Osteocyte (in vitro differentiated cells): Measurements from ENCODE around the gene EBP. TPM values are rescaled to one million over a fixed set of nuclear protein-coding genes. Genes with fewer than 3 reads are reported as not detected.

Experiments
- DNase-seq: peaks from one replicate; pipeline ENCODE4 v3.0.0; 2021; ENCODE audit warnings: mixed read lengths; ENCODE audit not compliant: unreplicated experiment; ENCODE audit errors: extremely low spot score
- H3K27ac Mint-ChIP-seq: one replicate; pipeline ENCODE4 v1.8.0; 2021; ENCODE audit warnings: mild to moderate bottlenecking, mixed read lengths; ENCODE audit not compliant: unreplicated experiment
- H3K27me3 Mint-ChIP-seq: one replicate; pipeline ENCODE4 v1.8.0; 2021; ENCODE audit warnings: mixed read lengths; ENCODE audit not compliant: unreplicated experiment
- H3K36me3 Mint-ChIP-seq: one replicate; pipeline ENCODE4 v1.8.0; 2021; ENCODE audit warnings: mixed read lengths; ENCODE audit not compliant: unreplicated experiment
- H3K4me1 Mint-ChIP-seq: one replicate; pipeline ENCODE4 v1.8.0; 2021; ENCODE audit warnings: mixed read lengths; ENCODE audit not compliant: unreplicated experiment
- H3K4me3 Mint-ChIP-seq: one replicate; pipeline ENCODE4 v1.8.0; 2021; ENCODE audit warnings: mild to moderate bottlenecking, moderate library complexity, mixed read lengths; ENCODE audit not compliant: unreplicated experiment
- H3K9me3 Mint-ChIP-seq: one replicate; pipeline ENCODE4 v1.8.0; 2021; ENCODE audit warnings: mixed read lengths; ENCODE audit not compliant: unreplicated experiment
- long read RNA-seq: library from polyadenylated mRNA; unstranded; transcript quantifications from one replicate; pipeline ENCODE4 v2.0.0, GENCODE V29; 2021
- total RNA-seq: library from RNA; stranded (reverse); gene quantifications from 2 replicates; pipeline ENCODE4 v1.2.1, GENCODE V29; 2021
- TF ChIP-seq, protein P1 (sequence below): fragments of 200-600 bp; sonication (generic); IDR thresholded peaks from 2 replicates; pipeline ENCODE4 v1.5.0; 2021; ENCODE audit warnings: antibody characterized with exemption, mild to moderate bottlenecking, moderate library complexity

The EBP gene
- total RNA-seq, result 39.3 and 42.5 TPM in 2 replicates
- long read RNA-seq, transcript EBP-205 (5 exons, 1,775 nt), result major isoform, 70 of 84 reads
- long read RNA-seq, partial matches to known transcripts, result 10 of 84 reads
- long read RNA-seq, other reads (novel, unspliced or antisense), result 4 of 84 reads

DNA sequence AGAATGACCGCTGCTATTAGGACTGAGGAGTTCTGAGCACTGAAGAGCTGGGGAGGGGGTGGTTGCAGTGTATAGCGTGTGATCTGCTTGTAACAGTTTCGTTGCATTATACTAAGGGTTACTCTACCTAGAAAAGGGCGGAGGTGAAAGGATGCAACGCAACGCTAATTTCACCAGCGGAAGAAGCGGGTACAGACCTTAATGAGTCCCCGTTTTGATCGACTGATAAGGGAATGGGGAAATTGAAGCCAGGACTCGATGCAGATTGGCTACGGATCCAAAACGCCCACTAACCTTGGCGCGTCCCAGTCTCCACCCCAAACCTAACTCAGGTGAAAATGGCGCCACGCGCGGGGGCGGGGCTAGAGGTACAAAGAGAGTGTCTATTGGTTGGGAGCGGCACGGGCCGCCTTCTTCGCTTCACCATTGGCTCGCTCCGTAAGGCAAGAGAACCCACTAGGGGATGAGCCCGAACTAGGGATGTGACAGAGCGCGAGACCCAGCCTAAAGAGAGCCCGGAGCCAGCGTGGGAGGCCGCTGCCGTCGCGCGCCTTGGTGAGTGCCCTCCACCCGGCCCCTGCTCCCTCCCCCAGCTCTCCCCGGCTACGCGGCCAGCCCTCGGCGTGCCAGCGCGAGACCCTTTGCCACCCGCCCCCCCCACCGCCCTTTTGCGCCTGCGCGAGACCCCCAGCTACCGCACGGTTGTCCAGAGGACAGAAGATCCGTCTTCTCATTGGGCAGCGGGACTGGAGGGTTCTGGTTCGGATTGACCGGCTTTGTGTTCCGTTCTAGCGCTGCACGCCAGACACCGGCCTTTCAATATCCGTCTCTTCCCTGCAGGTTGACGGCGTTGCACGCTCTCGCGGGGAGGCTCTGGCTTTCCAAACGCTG lies at the start of gene EBP:
EBP (plus strand) TSS at position 456 of the 891 bp plus-strand sequence. CDS start 1,964 bp downstream, outside the sequence.
- TF ChIP-seq, protein P1, sequence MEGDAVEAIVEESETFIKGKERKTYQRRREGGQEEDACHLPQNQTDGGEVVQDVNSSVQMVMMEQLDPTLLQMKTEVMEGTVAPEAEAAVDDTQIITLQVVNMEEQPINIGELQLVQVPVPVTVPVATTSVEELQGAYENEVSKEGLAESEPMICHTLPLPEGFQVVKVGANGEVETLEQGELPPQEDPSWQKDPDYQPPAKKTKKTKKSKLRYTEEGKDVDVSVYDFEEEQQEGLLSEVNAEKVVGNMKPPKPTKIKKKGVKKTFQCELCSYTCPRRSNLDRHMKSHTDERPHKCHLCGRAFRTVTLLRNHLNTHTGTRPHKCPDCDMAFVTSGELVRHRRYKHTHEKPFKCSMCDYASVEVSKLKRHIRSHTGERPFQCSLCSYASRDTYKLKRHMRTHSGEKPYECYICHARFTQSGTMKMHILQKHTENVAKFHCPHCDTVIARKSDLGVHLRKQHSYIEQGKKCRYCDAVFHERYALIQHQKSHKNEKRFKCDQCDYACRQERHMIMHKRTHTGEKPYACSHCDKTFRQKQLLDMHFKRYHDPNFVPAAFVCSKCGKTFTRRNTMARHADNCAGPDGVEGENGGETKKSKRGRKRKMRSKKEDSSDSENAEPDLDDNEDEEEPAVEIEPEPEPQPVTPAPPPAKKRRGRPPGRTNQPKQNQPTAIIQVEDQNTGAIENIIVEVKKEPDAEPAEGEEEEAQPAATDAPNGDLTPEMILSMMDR, result no peak
- H3K27ac Mint-ChIP-seq, result peak within 1 kb of the TSS; percentile 72
- H3K36me3 Mint-ChIP-seq, result no peaks in the 10 kb centered on the region
- DNase-seq, result peak; percentile 94
- no peaks in the 10 kb centered on the region for H3K9me3 Mint-ChIP-seq
- no peaks in the 10 kb centered on the region for H3K27me3 Mint-ChIP-seq
- peak within 1 kb of the TSS; percentile 80 for H3K4me3 Mint-ChIP-seq
- peaks cover 3% of the 10 kb centered on the region for H3K4me1 Mint-ChIP-seq

DNA sequence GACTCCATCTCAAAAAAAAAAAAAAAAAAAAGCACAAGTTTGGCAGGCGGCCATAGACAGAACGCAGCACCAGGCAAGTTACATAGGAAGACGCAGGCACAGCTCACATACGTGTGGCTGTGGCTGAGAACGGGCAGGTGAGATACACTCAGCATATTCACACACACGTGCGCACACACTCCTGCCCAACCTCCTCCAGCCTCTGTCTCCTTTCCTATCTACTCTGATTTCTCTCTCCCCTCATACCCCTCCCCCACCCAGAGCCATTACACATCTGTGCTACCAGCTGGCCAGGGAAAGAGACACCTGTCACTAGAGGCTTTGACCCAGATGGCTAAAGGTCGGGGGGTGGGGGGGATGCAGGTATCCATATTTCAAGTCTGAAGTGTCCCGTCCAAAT lies 49.4 kb upstream of the EBP start:
- no peaks in the 10 kb centered on the region for H3K36me3 Mint-ChIP-seq
- H3K4me1 Mint-ChIP-seq, result peaks cover 28% of the 10 kb centered on the region
- H3K9me3 Mint-ChIP-seq, result peaks cover 4% of the 10 kb centered on the region
- H3K27ac Mint-ChIP-seq, result no peak overlapping the region
- TF ChIP-seq, protein P1, result no peak
- no peaks in the 10 kb centered on the region for H3K27me3 Mint-ChIP-seq
- H3K4me3 Mint-ChIP-seq, result no peak overlapping the region
- DNase-seq, result no peak

DNA sequence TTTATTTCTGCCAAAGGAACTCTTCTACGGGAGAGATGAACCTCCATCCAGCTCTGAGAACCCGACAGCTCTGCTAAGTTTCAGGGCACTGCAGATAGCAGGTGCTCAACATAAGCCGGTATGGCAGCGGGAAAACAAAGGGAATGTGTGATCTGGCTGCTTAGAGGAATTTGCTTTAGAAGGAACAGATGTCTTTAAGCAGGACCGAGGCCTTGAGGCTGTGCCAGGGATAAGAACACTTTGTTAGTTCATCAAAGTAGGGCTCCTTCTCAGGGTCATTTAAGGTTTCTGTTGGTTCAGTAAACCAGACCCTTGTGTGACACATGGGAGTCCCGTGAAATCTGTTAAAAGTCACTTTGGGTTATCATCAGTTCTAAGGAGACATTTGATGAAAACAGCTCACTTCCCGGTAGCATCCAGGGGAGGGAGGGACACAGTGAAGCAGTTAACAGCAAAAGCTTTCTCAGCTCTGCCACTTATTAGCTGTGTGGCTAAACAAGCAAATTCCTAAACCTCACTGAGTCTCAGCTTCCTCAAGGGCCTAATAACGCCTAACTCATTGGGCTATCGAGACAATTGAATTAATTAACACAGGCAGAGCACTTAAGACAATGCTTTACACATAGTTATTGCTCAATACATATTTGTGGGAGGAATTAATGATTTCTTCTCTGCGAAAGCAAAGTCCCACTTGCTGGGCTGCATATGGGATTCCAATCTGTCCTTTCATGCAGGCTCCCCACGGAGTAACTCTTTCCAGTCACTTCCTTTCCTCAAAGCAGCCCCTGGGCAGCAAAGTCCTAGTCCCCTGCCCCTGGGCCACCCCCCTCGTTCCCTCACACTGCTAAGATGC lies 48.5 kb upstream of the EBP start:
- Mint-ChIP-seq H3K4me3 (no peak overlapping the region), H3K27ac (peak overlapping the region; percentile 75), H3K36me3 (no peaks in the 10 kb centered on the region), H3K27me3 (no peaks in the 10 kb centered on the region), H3K9me3 (peaks cover 7% of the 10 kb centered on the region), H3K4me1 (peaks cover 32% of the 10 kb centered on the region)
- TF ChIP-seq, protein P1, result no peak
- no peak for DNase-seq

DNA sequence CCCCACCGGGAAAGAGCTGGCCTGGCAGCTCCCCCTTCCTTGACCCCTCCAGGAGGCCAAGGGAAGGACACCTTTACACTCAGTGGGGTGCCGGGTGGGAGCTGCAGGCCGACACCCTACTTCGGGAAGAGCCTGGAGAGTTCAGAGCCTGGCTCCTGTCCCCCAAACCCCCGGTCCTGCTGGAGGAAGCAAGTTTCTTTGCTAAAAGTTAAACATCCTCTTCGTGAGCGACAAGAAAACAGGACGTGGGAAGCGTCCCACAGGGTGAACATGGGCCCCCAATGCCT lies 48.0 kb upstream of the EBP start:
- Mint-ChIP-seq H3K27ac (peak overlapping the region; percentile 75), H3K27me3 (no peaks in the 10 kb centered on the region), H3K9me3 (peaks cover 7% of the 10 kb centered on the region), H3K4me3 (no peak overlapping the region), H3K4me1 (peaks cover 32% of the 10 kb centered on the region), H3K36me3 (no peaks in the 10 kb centered on the region)
- TF ChIP-seq, protein P1, result no peak
- no peak for DNase-seq

DNA sequence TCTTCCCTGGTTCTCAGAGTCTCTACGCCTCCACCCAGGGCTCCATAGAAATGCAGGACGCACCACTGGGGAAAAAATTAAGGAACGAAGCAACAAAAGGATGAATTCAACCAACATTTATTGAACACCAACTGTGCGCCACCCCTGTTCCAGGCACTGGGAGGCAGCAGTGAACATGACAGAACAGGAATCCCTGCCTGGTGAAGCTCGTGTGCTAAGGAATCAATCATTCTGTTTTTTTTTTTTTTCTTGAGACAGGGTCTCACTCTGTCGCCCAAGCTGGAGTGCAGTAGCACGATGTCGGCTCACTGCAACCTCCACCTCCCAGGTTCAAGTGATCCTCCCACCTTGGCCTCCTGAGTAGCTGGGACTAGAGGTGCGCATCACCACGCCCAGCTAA lies 47.5 kb upstream of the EBP start:
- peaks cover 7% of the 10 kb centered on the region for H3K9me3 Mint-ChIP-seq

More for the DNA sequence above, 47.5 kb upstream of the EBP start:
- Mint-ChIP-seq H3K27ac (peak overlapping the region; percentile 75), H3K4me3 (no peak overlapping the region), H3K4me1 (peaks cover 32% of the 10 kb centered on the region), H3K27me3 (no peaks in the 10 kb centered on the region), H3K36me3 (no peaks in the 10 kb centered on the region)
- TF ChIP-seq, protein P1, result peak; percentile 42
- no peak for DNase-seq
